ENCODE data around the gene CIAO2B. TPM values are rescaled to one million over a fixed set of nuclear protein-coding genes. Genes with fewer than 3 reads are reported as not detected.

Gene CIAO2B
- total and polyA plus RNA-seq, 4 donors: 51.1 to 120 (median 86.2) TPM

DNA sequence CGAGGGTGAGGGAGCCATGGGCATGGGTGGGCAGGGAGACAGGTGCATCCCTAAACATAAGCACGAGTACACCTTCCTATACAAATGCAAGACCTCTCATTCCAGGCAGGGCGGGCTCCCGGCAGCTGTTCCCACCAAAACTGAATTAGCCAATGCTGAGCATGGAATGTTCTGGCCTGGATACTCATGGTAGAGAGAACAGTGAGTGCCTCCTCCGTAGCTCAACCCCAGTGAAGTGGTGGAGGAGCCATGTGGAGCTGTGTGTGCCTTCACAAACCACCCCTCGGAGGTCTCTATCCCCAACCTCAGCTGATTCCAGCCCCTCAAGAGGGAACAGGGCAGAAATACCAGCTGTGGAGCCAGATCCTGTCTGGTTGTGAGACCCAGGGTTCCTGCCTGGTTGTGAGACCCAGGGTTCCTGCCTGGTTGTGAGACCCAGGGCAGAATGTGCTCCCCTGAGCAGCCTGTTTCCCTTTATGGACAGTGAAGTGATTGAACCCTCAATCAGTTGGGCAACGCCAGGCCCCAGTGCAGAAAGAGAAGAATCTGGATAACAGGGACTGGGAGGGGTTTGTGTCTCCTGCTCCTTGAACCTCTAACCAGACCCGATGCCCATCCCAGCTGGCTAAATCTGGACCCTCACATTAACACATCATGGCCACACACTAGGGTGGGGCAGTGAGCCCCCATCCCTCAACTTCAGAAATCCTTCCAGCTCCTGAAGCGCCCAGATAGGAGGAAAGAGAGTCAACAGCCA is 13.1 kb downstream of the CIAO2B start:
- Histone ChIP-seq H3K9ac (ENCODE audit: low read depth in 1 of 2, low read length in 2 of 2) (no peak overlapping the region), H3K4me1 (ENCODE audit: control insufficient read depth in 4 of 4, insufficient read depth in 4 of 4, low read length in 3 of 4) (peaks cover 0 to 14% (median 4%) of the 10 kb centered on the region in 4 donors), H3K4me3 (ENCODE audit: low read depth in 1 of 3, low read length in 3 of 3) (no peak overlapping the region), H3K27ac (ENCODE audit: low read depth in 1 of 2, low read length in 2 of 2) (no peak overlapping the region), H3K27me3 (ENCODE audit: control insufficient read depth in 4 of 4, insufficient read depth in 4 of 4, low read length in 3 of 4) (no peaks in the 10 kb centered on the region), H3K36me3 (ENCODE audit: control insufficient read depth in 4 of 4, insufficient read depth in 3 of 4, low read depth in 1 of 4, low read length in 3 of 4) (no peaks in the 10 kb centered on the region), H3K9me3 (ENCODE audit: control insufficient read depth in 4 of 4, low read length in 3 of 4) (no peaks in the 10 kb centered on the region)
- TF ChIP-seq ATF3 (IDR thresholded peaks at IDR 0.05): no peak
- no peak for TF ChIP-seq REST (IDR thresholded peaks at IDR 0.05)
- no peak for TF ChIP-seq FOXA2 (IDR thresholded peaks at IDR 0.05)
- no peak for TF ChIP-seq HNF4A (conservative IDR thresholded peaks at IDR 0.05)
- TF ChIP-seq GABPA (IDR thresholded peaks at IDR 0.05 in 1 of 2, conservative IDR thresholded peaks at IDR 0.05 in 1 of 2): no peak
- no peak for TF ChIP-seq YY1 (IDR thresholded peaks at IDR 0.05)
- TF ChIP-seq, protein P1, sequence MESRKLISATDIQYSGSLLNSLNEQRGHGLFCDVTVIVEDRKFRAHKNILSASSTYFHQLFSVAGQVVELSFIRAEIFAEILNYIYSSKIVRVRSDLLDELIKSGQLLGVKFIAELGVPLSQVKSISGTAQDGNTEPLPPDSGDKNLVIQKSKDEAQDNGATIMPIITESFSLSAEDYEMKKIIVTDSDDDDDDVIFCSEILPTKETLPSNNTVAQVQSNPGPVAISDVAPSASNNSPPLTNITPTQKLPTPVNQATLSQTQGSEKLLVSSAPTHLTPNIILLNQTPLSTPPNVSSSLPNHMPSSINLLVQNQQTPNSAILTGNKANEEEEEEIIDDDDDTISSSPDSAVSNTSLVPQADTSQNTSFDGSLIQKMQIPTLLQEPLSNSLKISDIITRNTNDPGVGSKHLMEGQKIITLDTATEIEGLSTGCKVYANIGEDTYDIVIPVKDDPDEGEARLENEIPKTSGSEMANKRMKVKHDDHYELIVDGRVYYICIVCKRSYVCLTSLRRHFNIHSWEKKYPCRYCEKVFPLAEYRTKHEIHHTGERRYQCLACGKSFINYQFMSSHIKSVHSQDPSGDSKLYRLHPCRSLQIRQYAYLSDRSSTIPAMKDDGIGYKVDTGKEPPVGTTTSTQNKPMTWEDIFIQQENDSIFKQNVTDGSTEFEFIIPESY (IDR thresholded peaks at IDR 0.05): no peak
- TF ChIP-seq FOXA1 (IDR thresholded peaks at IDR 0.05): no peak
- no peak for TF ChIP-seq JUND (IDR thresholded peaks at IDR 0.05)
- no peak for TF ChIP-seq MAX (IDR thresholded peaks at IDR 0.05)
- no peak for TF ChIP-seq TAF1 (conservative IDR thresholded peaks at IDR 0.05)
- no peak for TF ChIP-seq RXRA (IDR thresholded peaks at IDR 0.05)
- TF ChIP-seq RAD21 (IDR thresholded peaks at IDR 0.05): no peak
- TF ChIP-seq CTCF (IDR thresholded peaks at IDR 0.05; ENCODE audit: low read depth, low read length, missing input control): no peak
- WGBS: 85% methylated on average over 9 of the region's 9 CpGs
- no peak for DNase-seq (ENCODE audit: low spot score)

DNA sequence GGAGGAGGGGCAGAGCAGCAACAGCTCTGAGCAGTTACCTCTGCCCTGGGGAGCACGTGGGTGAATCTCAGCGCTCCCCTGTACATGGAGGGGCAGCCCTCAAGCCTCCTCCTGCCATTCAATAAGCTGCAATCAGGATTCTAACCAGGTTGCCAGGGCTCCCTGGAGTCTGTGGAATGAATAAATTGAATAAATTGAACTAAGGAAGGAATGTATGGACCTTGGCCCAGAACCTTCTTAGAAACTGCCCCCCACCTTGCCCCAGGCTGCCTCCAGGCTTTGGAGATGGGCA is 14.0 kb downstream of the CIAO2B start:
- Histone ChIP-seq H3K9ac (ENCODE audit: low read depth in 1 of 2, low read length in 2 of 2) (no peak overlapping the region), H3K36me3 (ENCODE audit: control insufficient read depth in 4 of 4, insufficient read depth in 3 of 4, low read depth in 1 of 4, low read length in 3 of 4) (no peaks in the 10 kb centered on the region), H3K4me1 (ENCODE audit: control insufficient read depth in 4 of 4, insufficient read depth in 4 of 4, low read length in 3 of 4) (peaks cover 0 to 9% (median 4%) of the 10 kb centered on the region in 4 donors), H3K4me3 (ENCODE audit: low read depth in 1 of 3, low read length in 3 of 3) (no peak overlapping the region), H3K9me3 (ENCODE audit: control insufficient read depth in 4 of 4, low read length in 3 of 4) (no peaks in the 10 kb centered on the region), H3K27ac (ENCODE audit: low read depth in 1 of 2, low read length in 2 of 2) (no peak overlapping the region), H3K27me3 (ENCODE audit: control insufficient read depth in 4 of 4, insufficient read depth in 4 of 4, low read length in 3 of 4) (no peaks in the 10 kb centered on the region)
- TF ChIP-seq CTCF (IDR thresholded peaks at IDR 0.05; ENCODE audit: low read depth, low read length, missing input control): no peak
- TF ChIP-seq REST (IDR thresholded peaks at IDR 0.05): no peak
- no peak for TF ChIP-seq TAF1 (conservative IDR thresholded peaks at IDR 0.05)
- DNase-seq (ENCODE audit: low spot score): no peak
- WGBS: 79% methylated on average over 2 of the region's 2 CpGs

All from liver (tissue), 9 donors.